PC-9 (cell line): ENCODE measurements around the gene IL31. TPM values are rescaled to one million over a fixed set of nuclear protein-coding genes. Genes with fewer than 3 reads are reported as not detected.

Experiments used
- BruUV-seq: library from RNA; stranded (reverse); fragments of 400-500 nt; replicated peaks from 2 replicates; lab custom pipeline; 2021; lab: Mats Ljungman, UMichigan
- CTCF ChIA-PET: fragments of 300-600 bp; sonication (Branson Sonifier 250); formaldehyde crosslinking; loops from one replicate; lab custom pipeline; 2022; ENCODE audit warnings: antibody characterized with exemption; lab: Charles Lee
- POLR2A ChIA-PET: fragments of 300-600 bp; sonication (Branson Sonifier 250); formaldehyde crosslinking; loops from one replicate; lab custom pipeline; 2022; ENCODE audit warnings: antibody characterized with exemption; ENCODE audit not compliant: unreplicated experiment; lab: Charles Lee
- DNase-seq, 2 experiments: peaks; one replicate each; pipeline versions ENCODE4 v3.0.0 to v3.0.0-alpha.2; 2015 to 2022; ENCODE audit warnings: mixed read lengths in 1 of 2
- H2AFZ ChIP-seq: fragments of 200-600 bp; sonication (generic); 2 replicates; pipeline ENCODE4 v1.8.1; 2017; ENCODE audit warnings: antibody characterized with exemption
- H3F3A ChIP-seq: fragments of 200-600 bp; sonication (generic); 2 replicates; pipeline ENCODE4 v1.8.1; 2017; ENCODE audit warnings: antibody characterized with exemption, mild to moderate bottlenecking, low read depth; ENCODE audit not compliant: insufficient read depth
- H3K27ac ChIP-seq: fragments of 200-600 bp; sonication (generic); 2 replicates; pipeline ENCODE4 v1.6.1; 2016; ENCODE audit warnings: mixed run types
- H3K27me3 ChIP-seq: fragments of 200-600 bp; sonication (generic); 2 replicates; pipeline ENCODE4 v1.6.1; 2016; ENCODE audit warnings: low read depth, mixed run types; ENCODE audit not compliant: insufficient read depth
- H3K36me3 ChIP-seq: fragments of 200-600 bp; sonication (generic); 2 replicates; pipeline ENCODE4 v1.6.1; 2016; ENCODE audit warnings: low read depth, mixed run types
- H3K4me1 ChIP-seq: fragments of 200-600 bp; sonication (generic); replicated peaks from 2 replicates; pipeline ENCODE4 v1.6.1; 2016; ENCODE audit warnings: mixed run types; ENCODE audit not compliant: insufficient read depth
- H3K4me2 ChIP-seq: fragments of 200-600 bp; sonication (generic); 2 replicates; pipeline ENCODE4 v1.6.1; 2017; ENCODE audit warnings: mixed run types
- H3K4me3 ChIP-seq: fragments of 200-600 bp; sonication (generic); 2 replicates; pipeline ENCODE4 v1.6.1; 2016; ENCODE audit warnings: mixed run types
- H3K79me2 ChIP-seq: fragments of 200-600 bp; sonication (generic); 2 replicates; pipeline ENCODE4 v1.6.1; 2017; ENCODE audit warnings: low read depth, mixed run types
- H3K9me2 ChIP-seq: fragments of 200-600 bp; sonication (generic); 2 replicates; pipeline ENCODE4 v1.8.1; 2017; ENCODE audit warnings: mild to moderate bottlenecking; ENCODE audit not compliant: insufficient read depth
- H3K9me3 ChIP-seq: fragments of 200-600 bp; sonication (generic); 2 replicates; pipeline ENCODE4 v1.8.1; 2016; ENCODE audit warnings: low read depth; ENCODE audit not compliant: insufficient read depth
- H4K20me1 ChIP-seq: fragments of 200-600 bp; sonication (generic); 2 replicates; pipeline ENCODE4 v1.8.1; 2017; ENCODE audit not compliant: insufficient read depth
- CTCF ChIP-seq: fragments of 200-600 bp; sonication (generic); conservative IDR thresholded peaks from 2 replicates; pipeline ENCODE4 v1.6.1; 2017; ENCODE audit warnings: mixed run types, antibody characterized with exemption, mild to moderate bottlenecking, moderate library complexity
- EZH2 ChIP-seq: fragments of 200-600 bp; sonication (generic); IDR thresholded peaks from 2 replicates; pipeline ENCODE4 v1.8.0; 2017; ENCODE audit warnings: antibody characterized with exemption, low read depth
- intact Hi-C: fragments of 100-400 bp; cut with micrococcal nuclease; formaldehyde crosslinking; loops from one replicate; pipeline ENCODE4 v1.10.0; 2022; ENCODE audit not compliant: unreplicated experiment
- total RNA-seq: library from RNA; stranded (reverse); gene quantifications from 2 replicates; pipeline ENCODE4 v1.2.3, GENCODE V29; 2021

Gene IL31
- total RNA-seq, 1 experiment from 2014 or later: not detected

DNA sequence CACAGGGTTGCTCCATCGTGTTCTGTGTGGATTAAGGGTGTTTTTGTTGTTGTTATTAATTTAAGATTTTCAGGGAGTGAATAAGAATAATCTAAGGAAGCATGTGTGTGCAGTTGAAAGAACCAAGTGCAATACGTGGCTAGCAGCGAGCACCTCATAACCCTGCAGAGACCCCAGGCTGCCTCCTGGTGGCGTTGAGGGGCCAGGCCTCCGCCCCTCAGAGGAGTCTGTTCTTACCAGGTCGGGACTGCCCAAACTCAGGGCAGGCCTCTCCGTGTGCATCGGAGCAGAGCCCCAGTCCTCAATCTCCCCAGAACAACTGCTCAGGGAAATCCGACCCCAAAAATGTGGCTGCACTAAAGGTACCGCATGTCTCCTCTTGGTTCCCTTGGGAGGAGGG is 36.8 kb downstream of the IL31 start:
- H3F3A ChIP-seq: no peaks in the 10 kb centered on the region; the same call in 1 of the 2 replicates
- no peak overlapping the region for H3K4me3 ChIP-seq
- TF ChIP-seq EZH2: no peak
- TF ChIP-seq CTCF: no peak
- no peaks in the 10 kb centered on the region for H3K27me3 ChIP-seq
- H3K27ac ChIP-seq: no peak overlapping the region
- BruUV-seq: no TSS peak
- H2AFZ ChIP-seq: no peak overlapping the region
- H3K79me2 ChIP-seq: no peaks in the 10 kb centered on the region
- 0 out of 2 replicates have a peak, but pooled peaks cover 5% of the 10 kb centered on the region for H3K36me3 ChIP-seq
- no peaks in the 10 kb centered on the region for H3K4me1 ChIP-seq
- no peak overlapping the region for H3K4me2 ChIP-seq
- POLR2A ChIA-PET: no interaction called here
- H3K9me2 ChIP-seq: no peaks in the 10 kb centered on the region
- DNase-seq: no peak
- no peaks in the 10 kb centered on the region; the same call in 1 of the 2 replicates for H4K20me1 ChIP-seq
- no peaks in the 10 kb centered on the region for H3K9me3 ChIP-seq
- CTCF ChIA-PET: no interaction called here
- intact Hi-C loops: no loop called here

- Histone ChIP-seq H3K9me2 (no peaks in the 10 kb centered on the region), H3K27me3 (no peaks in the 10 kb centered on the region), H3F3A (peaks cover 9% of the 10 kb centered on the region; the same call in 1 of the 2 replicates), H3K4me1 (peaks cover 4% of the 10 kb centered on the region), H3K27ac (no peak overlapping the region), H3K4me3 (no peak overlapping the region), H3K36me3 (0 out of 2 replicates have a peak, but pooled peaks cover 6% of the 10 kb centered on the region), H2AFZ (no peak overlapping the region), H3K9me3 (no peaks in the 10 kb centered on the region), H3K79me2 (no peaks in the 10 kb centered on the region), H3K4me2 (no peak overlapping the region), H4K20me1 (no peaks in the 10 kb centered on the region; the same call in 1 of the 2 replicates)
- intact Hi-C loops: no loop called here
- no TSS peak for BruUV-seq
- ChIA-PET CTCF (interaction anchor here (0.5 kb wide), 1 partner anchor 364 kb away, joined by 3 read pairs; no protein-coding TSS in a partner anchor), POLR2A (no interaction called here)
- DNase-seq: no peak
- TF ChIP-seq EZH2: no peak
- no peak for TF ChIP-seq CTCF
These were observed 38.5 kb downstream of the IL31 start for GRCh38 chr12:122135437-122136031.

DNA sequence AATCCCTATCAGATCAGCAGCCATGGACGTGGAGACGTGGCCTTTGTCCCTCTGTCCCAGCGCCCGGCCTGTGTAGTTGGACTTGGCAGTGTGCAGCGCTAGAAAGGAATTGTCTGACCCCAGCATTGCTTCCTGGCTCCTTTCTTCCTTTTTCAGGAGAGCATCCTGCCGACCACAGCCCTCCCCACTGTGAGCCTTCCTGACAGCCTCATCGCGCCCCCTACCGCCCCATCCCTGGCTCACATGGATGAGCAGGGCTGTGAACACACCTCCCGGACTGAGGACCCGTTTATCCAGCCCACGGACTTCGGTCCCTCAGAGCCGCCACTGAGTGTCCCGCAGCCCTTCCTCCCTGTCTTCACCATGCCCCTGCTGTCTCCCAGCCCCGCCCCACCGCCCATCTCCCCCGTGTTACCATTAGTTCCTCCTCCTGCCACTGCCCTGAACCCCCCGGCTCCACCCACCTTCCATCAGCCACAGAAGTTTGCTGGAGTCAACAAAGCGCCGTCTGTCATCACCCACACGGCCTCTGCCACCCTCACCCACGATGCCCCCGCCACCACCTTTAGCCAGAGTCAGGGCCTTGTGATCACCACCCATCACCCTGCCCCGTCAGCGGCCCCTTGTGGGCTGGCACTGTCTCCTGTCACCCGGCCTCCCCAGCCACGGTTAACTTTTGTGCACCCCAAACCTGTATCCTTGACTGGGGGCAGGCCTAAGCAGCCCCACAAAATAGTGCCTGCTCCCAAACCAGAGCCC is 40.6 kb downstream of the IL31 start:
- H3K27me3 ChIP-seq: no peaks in the 10 kb centered on the region
- peaks cover 14% of the 10 kb centered on the region for H3K4me1 ChIP-seq
- H3K79me2 ChIP-seq: no peaks in the 10 kb centered on the region
- H3K9me2 ChIP-seq: no peaks in the 10 kb centered on the region
- no TSS peak for BruUV-seq
- H2AFZ ChIP-seq: no peak overlapping the region
- ChIA-PET POLR2A (no interaction called here), CTCF (no interaction called here)
- DNase-seq: no peak
- intact Hi-C loops: no loop called here
- no peaks in the 10 kb centered on the region for H3K9me3 ChIP-seq
- H3K36me3 ChIP-seq: peaks cover 11% of the 10 kb centered on the region
- H3K4me3 ChIP-seq: no peak overlapping the region
- H3K4me2 ChIP-seq: no peak overlapping the region
- H4K20me1 ChIP-seq: peaks cover 4% of the 10 kb centered on the region; the same call in 1 of the 2 replicates
- no peak overlapping the region for H3K27ac ChIP-seq
- no peak for TF ChIP-seq CTCF
- peaks cover 19% of the 10 kb centered on the region; the same call in 1 of the 2 replicates for H3F3A ChIP-seq
